Fibroblast of skin of left quadriceps (primary cell): ENCODE measurements around the gene RBMY1F.
"Not testable (repeated sequence)": the region's sequence is repeated elsewhere in the genome, so short reads cannot be mapped to it uniquely, and the experiment has no call there.

Experiments
- DNase-seq, 2 experiments: peaks; one replicate each; pipeline ENCODE4 v3.0.0-alpha.2; 2013; ENCODE audit warnings: low read depth in 2 of 2

Gene RBMY1F

GRCh38 chrY:22182823-22183222 lies at the start of gene RBMY1F:
Gene RBMY1F, minus strand, starts transcription at chrY:22182923. Its CDS starts 1,954 bp downstream, at chrY:22180969.
- DNase-seq = not testable (repeated sequence)

GRCh38 chrY:22151144-22151543 lies 31.6 kb downstream of the RBMY1F start:
- DNase-seq = not testable (repeated sequence)

GRCh38 chrY:22141011-22141695 lies 41.6 kb downstream of the RBMY1F start:
- DNase-seq = not testable (repeated sequence)

GRCh38 chrY:22134719-22135118 lies 48.0 kb downstream of the RBMY1F start:
- not testable (repeated sequence) for DNase-seq

- DNase-seq = not testable (repeated sequence)
These were observed 52.2 kb downstream of the RBMY1F start for GRCh38 chrY:22130494-22130893.
